Body of pancreas (tissue), 4 donors: ENCODE data around the gene MYOZ3. TPM values are rescaled to one million over a fixed set of nuclear protein-coding genes. Genes with fewer than 3 reads are reported as not detected.

Experiments
- ATAC-seq: fragments of 150-250 bp; one replicate; pipeline ENCODE4 v1.9.1; 2016
- DNase-seq, 4 donors: peaks; one replicate each; pipeline ENCODE4 v3.0.0-alpha.2; 2019
- H3K27ac ChIP-seq, 4 donors: fragments of 200-600 bp; sonication (generic); 1 replicate in 3 of 4; 2 replicates in 1 of 4; pipeline versions ENCODE4 v1.5.1 to v1.6.1; 2016 to 2019; ENCODE audit warnings: mild to moderate bottlenecking in 1 of 4, mixed read lengths in 1 of 4, moderate library complexity in 1 of 4
- H3K27me3 ChIP-seq, 2 donors: fragments of 200-600 bp; sonication (generic); one replicate each; pipeline ENCODE4 v1.6.0; 2016; ENCODE audit warnings: mild to moderate bottlenecking in 1 of 2
- H3K36me3 ChIP-seq, 2 donors: fragments of 200-600 bp; sonication (generic); replicated peaks in 1 of 2; 2 replicates each; pipeline ENCODE4 v1.5.1; 2016; ENCODE audit warnings: low read depth in 2 of 2; ENCODE audit not compliant: insufficient read depth in 1 of 2
- H3K4me1 ChIP-seq: fragments of 200-600 bp; sonication (generic); one replicate; pipeline ENCODE4 v1.6.0; 2016
- H3K4me3 ChIP-seq, 2 donors: fragments of 200-600 bp; sonication (generic); 1 replicate in 1 of 2; 2 replicates in 1 of 2; pipeline ENCODE4 v1.5.1; 2016 to 2019
- H3K9me3 ChIP-seq, 3 donors: fragments of 200-600 bp; sonication (generic); 1 replicate in 2 of 3; 2 replicates in 1 of 3; pipeline ENCODE4 v1.5.1; 2016
- CTCF ChIP-seq, 7 experiments: fragments of 450-650 bp in 4 of 7; fragments of 200-600 bp in 3 of 7; sonication (generic) in 3 of 7; IDR thresholded peaks; one replicate each; pipeline ENCODE4 v1.5.1; 2016 to 2019; ENCODE audit warnings: antibody characterized with exemption in 7 of 7
- POLR2A ChIP-seq, 3 donors: fragments of 450-650 bp; IDR thresholded peaks; one replicate each; pipeline ENCODE4 v1.6.1; 2016; ENCODE audit warnings: antibody characterized with exemption in 3 of 3, mild to moderate bottlenecking in 2 of 3
- WGBS, 2 donors: methylation state at CpG; one replicate each; pipeline ENCODE4 v1.1.5; 2017; 5-methylcytosine and 5-hydroxymethylcytosine counted together
- intact Hi-C: fragments of 100-400 bp; cut with DNase I; formaldehyde crosslinking; loops from one replicate; pipeline ENCODE4 v1.15.1; 2023
- total RNA-seq, 2 donors: library from RNA; depleted of rRNA; stranded (reverse); fragments of >200 nt; gene quantifications; one replicate each; pipeline ENCODE4 v1.1.0, GENCODE V29; 2016

The MYOZ3 gene
- total RNA-seq, 2 donors from 2014 or later, result 0.26 TPM; not detected in 1

GRCh38 chr5:150648294-150649107, 12.6 kb upstream of the MYOZ3 start:
- peaks cover 38% of the 10 kb centered on the region for H3K4me1 ChIP-seq
- H3K4me3 ChIP-seq, result no peak overlapping the region
- peak overlapping the region in 2 of 4 donors; percentile 21 to 45 for H3K27ac ChIP-seq
- WGBS, 2 donors, result 89 to 90% methylated on average over 9 to 13 of the region's 16 CpGs
- H3K27me3 ChIP-seq, result no peaks in the 10 kb centered on the region
- DNase-seq (no peak), ATAC-seq (no peak)
- no peaks in the 10 kb centered on the region for H3K9me3 ChIP-seq
- H3K36me3 ChIP-seq, result peaks cover 0 to 5% of the 10 kb centered on the region in 2 donors
- intact Hi-C loops, result loop anchor here (5.0 kb wide), 1 partner anchor 71 kb away; no protein-coding TSS in a partner anchor
- no peak for TF ChIP-seq POLR2A (IDR thresholded peaks at IDR 0.05)
- no peak for TF ChIP-seq CTCF (IDR thresholded peaks at IDR 0.05)

GRCh38 chr5:150649108-150650020, 11.7 kb upstream of the MYOZ3 start:
- no peak overlapping the region for H3K27ac ChIP-seq
- peaks cover 29% of the 10 kb centered on the region for H3K4me1 ChIP-seq
- H3K4me3 ChIP-seq, result no peak overlapping the region
- H3K36me3 ChIP-seq, result peaks cover 0 to 5% of the 10 kb centered on the region in 2 donors
- WGBS, 2 donors, result 92 to 93% methylated on average over 43 to 46 of the region's 46 CpGs
- no peaks in the 10 kb centered on the region for H3K27me3 ChIP-seq
- no peak for ATAC-seq
- intact Hi-C loops, result loop anchor here (5.0 to 10.0 kb wide), 2 partner anchors 72 to 195 kb away; no protein-coding TSS in a partner anchor
- no peaks in the 10 kb centered on the region for H3K9me3 ChIP-seq
- no peak for TF ChIP-seq POLR2A (IDR thresholded peaks at IDR 0.05)
- TF ChIP-seq CTCF (IDR thresholded peaks at IDR 0.05), result no peak
- no peak for DNase-seq

GRCh38 chr5:150650021-150651006, 10.7 kb upstream of the MYOZ3 start:
- Histone ChIP-seq H3K4me3 (no peak overlapping the region), H3K4me1 (peaks cover 20% of the 10 kb centered on the region), H3K27me3 (no peaks in the 10 kb centered on the region), H3K27ac (peak overlapping the region in 1 of 4 donors; percentile 17), H3K9me3 (no peaks in the 10 kb centered on the region), H3K36me3 (peaks cover 0 to 5% of the 10 kb centered on the region in 2 donors)
- TF ChIP-seq CTCF (IDR thresholded peaks at IDR 0.05), result no peak
- TF ChIP-seq POLR2A (IDR thresholded peaks at IDR 0.05), result no peak
- ATAC-seq (no peak), DNase-seq (no peak)
- WGBS, 2 donors, result 84 to 90% methylated on average over 31 to 38 of the region's 38 CpGs
- intact Hi-C loops, result loop anchor here (10.0 kb wide), 1 partner anchor 196 kb away; no protein-coding TSS in a partner anchor

- DNase-seq (no peak), ATAC-seq (no peak)
- no peak overlapping the region for H3K4me3 ChIP-seq
- H3K27me3 ChIP-seq, result no peaks in the 10 kb centered on the region
- TF ChIP-seq CTCF (IDR thresholded peaks at IDR 0.05) (no peak), POLR2A (IDR thresholded peaks at IDR 0.05) (no peak)
- peaks cover 22% of the 10 kb centered on the region for H3K4me1 ChIP-seq
- intact Hi-C loops, result loop anchor here (10.0 kb wide), 1 partner anchor 197 kb away; no protein-coding TSS in a partner anchor
- 56 to 61% methylated on average over 1 of the region's 1 CpG for WGBS, 2 donors
- H3K36me3 ChIP-seq, result peaks cover 0 to 5% of the 10 kb centered on the region in 2 donors
- H3K27ac ChIP-seq, result peak overlapping the region in 1 of 4 donors; percentile 8
- H3K9me3 ChIP-seq, result no peaks in the 10 kb centered on the region
Measured at GRCh38 chr5:150651382-150651781, 9.7 kb upstream of the MYOZ3 start.
